Adrenal gland (tissue), 12 donors: ENCODE data around the gene DAZAP1. TPM values are rescaled to one million over a fixed set of nuclear protein-coding genes. Genes with fewer than 3 reads are reported as not detected.
A peak's percentile ranks its signal among the peaks of the same experiment; 100 is the strongest.

Experiments used
- DNase-seq, 7 donors: peaks; one replicate each; pipeline ENCODE4 v3.0.0-alpha.2; 2019 to 2020
- H3K27ac ChIP-seq, 5 donors: fragments of 200-600 bp; sonication (generic) in 4 of 5; 1 replicate in 3 of 5; 2 replicates in 2 of 5; pipeline versions ENCODE4 v1.5.1 to v1.8.0; 2016 to 2020; ENCODE audit warnings: mild to moderate bottlenecking in 1 of 5
- H3K27me3 ChIP-seq: fragments of 200-600 bp; 2 replicates; pipeline ENCODE4 v1.8.0; 2021
- H3K36me3 ChIP-seq, 2 donors: fragments of 200-600 bp; replicated peaks in 1 of 2; 1 replicate in 1 of 2; 2 replicates in 1 of 2; pipeline versions ENCODE4 v1.5.1 to v1.8.0; 2018 to 2022
- H3K4me1 ChIP-seq, 2 donors: fragments of 200-600 bp; replicated peaks in 1 of 2; 1 replicate in 1 of 2; 2 replicates in 1 of 2; pipeline versions ENCODE4 v1.5.1 to v1.8.0; 2018 to 2021
- H3K4me3 ChIP-seq, 4 donors: fragments of 200-600 bp; sonication (generic) in 3 of 4; one replicate each; pipeline ENCODE4 v1.5.1; 2016 to 2018
- H3K9me3 ChIP-seq, 3 donors: fragments of 200-600 bp; sonication (generic) in 1 of 3; replicated peaks in 1 of 3; 1 replicate in 2 of 3; 2 replicates in 1 of 3; pipeline versions ENCODE4 v1.5.1 to v1.8.0; 2016 to 2021
- CTCF ChIP-seq, 6 experiments: fragments of 450-650 bp in 4 of 6; fragments of 200-600 bp in 2 of 6; sonication (generic) in 1 of 6; IDR thresholded peaks; 1 replicate in 5 of 6; 2 replicates in 1 of 6; pipeline versions ENCODE4 v1.5.1 to v1.8.0; 2016 to 2021; ENCODE audit warnings: antibody characterized with exemption in 6 of 6, mild to moderate bottlenecking in 2 of 6, moderate library complexity in 1 of 6
- POLR2A ChIP-seq, 2 donors: fragments of 450-650 bp; IDR thresholded peaks; one replicate each; pipeline ENCODE4 v1.6.1; 2017; ENCODE audit warnings: antibody characterized with exemption in 2 of 2, mild to moderate bottlenecking in 2 of 2, moderate library complexity in 1 of 2
- WGBS, 4 donors: extraction: QIAGEN DNeasy Blood & Tissue Kit in 2 of 4; methylation state at CpG; one replicate each; pipeline versions ENCODE4 v1.1.5 to v1.1.7; 2013 to 2017; 5-methylcytosine and 5-hydroxymethylcytosine counted together
- intact Hi-C, 2 donors: fragments of 100-400 bp; cut with DNase I; formaldehyde crosslinking; loops; one replicate each; pipeline versions ENCODE4 v1.14.1 to v1.15.0; 2022 to 2023
- polyA plus RNA-seq, 3 donors: library from polyadenylated mRNA; stranded (reverse); fragments of 200-250 nt in 2 of 3; fragments of 350-450 nt in 1 of 3; fragmentation: Illumina TruSeq in 1 of 3; extraction: RNeasy Lipid Tissue Mini Kit (QIAGEN cat#74804) in 1 of 3; gene quantifications; one replicate each; pipeline ENCODE4 v1.2.3, GENCODE V29; 2013 to 2014
- total RNA-seq, 9 donors: library from RNA; depleted of rRNA in 4 of 9; stranded (reverse); fragments of >200 nt in 4 of 9; fragments of 120-200 nt in 1 of 9; fragmentation: NEBNext Ultra II Directional in 1 of 9; extraction: Animal tissue kit (Norgen Biotek cat#: 25700) in 1 of 9; gene quantifications; one replicate each; pipeline versions ENCODE4 v1.1.0 to v1.2.4, GENCODE V29; 2013 to 2023
- donor health status: healthy with polysubstance abuse.
- donor health status: Bipolar disorder and iron deficiency.
- donor health status: DM: yes; HTN: yes; CAD: no.
- donor health status: DM: no; HTN: no; CAD: no.
- donor health status: DM: no; HTN: no; CAD: no.
- donor health status: DM: yes; HTN: yes; CAD: no.

DAZAP1 gene
- total and polyA plus RNA-seq, 12 donors = 11.5 to 117 (median 53.1) TPM

GRCh38 chr19:1471010-1471514 is 63.7 kb downstream of the DAZAP1 start:
- Histone ChIP-seq H3K9me3 (no peaks in the 10 kb centered on the region), H3K36me3 (no peaks in the 10 kb centered on the region), H3K27ac (no peak overlapping the region), H3K4me3 (peak overlapping the region in 1 of 4 donors; percentile 35), H3K27me3 (peaks cover 75% of the 10 kb centered on the region), H3K4me1 (peaks cover 15 to 47% of the 10 kb centered on the region in 2 donors)
- intact Hi-C loops = no loop called here
- whole genome bisulfite sequencing, 4 donors = 8 to 20% (median 11%) methylated on average over 5 to 28 of the region's 28 CpGs
- DNase-seq = no peak
- TF ChIP-seq CTCF (IDR thresholded peaks at IDR 0.05) = no peak
- TF ChIP-seq POLR2A (IDR thresholded peaks at IDR 0.05) = no peak

GRCh38 chr19:1471515-1472160 is 64.3 kb downstream of the DAZAP1 start:
- intact Hi-C loops = no loop called here
- Histone ChIP-seq H3K4me1 (peaks cover 15 to 45% of the 10 kb centered on the region in 2 donors), H3K36me3 (no peaks in the 10 kb centered on the region), H3K27ac (no peak overlapping the region), H3K9me3 (no peaks in the 10 kb centered on the region), H3K4me3 (no peak overlapping the region), H3K27me3 (peaks cover 69% of the 10 kb centered on the region)
- DNase-seq = no peak
- WGBS, 4 donors = 17 to 47% (median 23%) methylated on average over 7 to 24 of the region's 24 CpGs
- TF ChIP-seq CTCF (IDR thresholded peaks at IDR 0.05) (no peak), POLR2A (IDR thresholded peaks at IDR 0.05) (no peak)

GRCh38 chr19:1472231-1473084 is 65.1 kb downstream of the DAZAP1 start:
- no peaks in the 10 kb centered on the region for H3K36me3 ChIP-seq
- no peaks in the 10 kb centered on the region for H3K9me3 ChIP-seq
- DNase-seq = no peak
- intact Hi-C loops = no loop called here
- no peak overlapping the region for H3K4me3 ChIP-seq
- 38 to 49% (median 42%) methylated on average over 22 to 44 of the region's 44 CpGs for WGBS, 4 donors
- peaks cover 15 to 47% of the 10 kb centered on the region in 2 donors for H3K4me1 ChIP-seq
- H3K27ac ChIP-seq = no peak overlapping the region
- TF ChIP-seq POLR2A (IDR thresholded peaks at IDR 0.05) = no peak
- TF ChIP-seq CTCF (IDR thresholded peaks at IDR 0.05) = no peak
- H3K27me3 ChIP-seq = peaks cover 61% of the 10 kb centered on the region

GRCh38 chr19:1473085-1473851 is 65.9 kb downstream of the DAZAP1 start:
- 63 to 74% (median 67%) methylated on average over 15 to 20 of the region's 20 CpGs for WGBS, 4 donors
- H3K27me3 ChIP-seq = peaks cover 53% of the 10 kb centered on the region
- H3K4me1 ChIP-seq = peaks cover 20 to 47% of the 10 kb centered on the region in 2 donors

More at GRCh38 chr19:1473085-1473851, 65.9 kb downstream of the DAZAP1 start:
- Histone ChIP-seq H3K4me3 (no peak overlapping the region), H3K9me3 (no peaks in the 10 kb centered on the region), H3K27ac (no peak overlapping the region), H3K36me3 (no peaks in the 10 kb centered on the region)
- no peak for TF ChIP-seq POLR2A (IDR thresholded peaks at IDR 0.05)
- no peak for TF ChIP-seq CTCF (IDR thresholded peaks at IDR 0.05)
- DNase-seq = no peak
- intact Hi-C loops = no loop called here
